PC-3 (cell line): Measurements from ENCODE around the gene TSSC4.

Experiments
- EZH2 ChIP-seq: fragments of 300-600 bp; sonication (generic); IDR thresholded peaks from one replicate; pipeline ENCODE4 v1.6.1; 2017; ENCODE audit warnings: antibody characterized with exemption, mild to moderate bottlenecking, low read length; ENCODE audit not compliant: unreplicated experiment
- EZH2phosphoT487 ChIP-seq: fragments of 300-600 bp; sonication (generic); IDR thresholded peaks from 2 replicates; pipeline ENCODE4 v1.6.1; 2018; ENCODE audit warnings: mild to moderate bottlenecking, antibody characterized with exemption, low read length, borderline replicate concordance
- TF ChIP-seq, protein P1 (sequence below): fragments of 300-600 bp; sonication (generic); conservative IDR thresholded peaks from 2 replicates; pipeline ENCODE4 v1.5.1; 2017; ENCODE audit warnings: antibody characterized with exemption, low read depth, mild to moderate bottlenecking, low read length

DNA sequence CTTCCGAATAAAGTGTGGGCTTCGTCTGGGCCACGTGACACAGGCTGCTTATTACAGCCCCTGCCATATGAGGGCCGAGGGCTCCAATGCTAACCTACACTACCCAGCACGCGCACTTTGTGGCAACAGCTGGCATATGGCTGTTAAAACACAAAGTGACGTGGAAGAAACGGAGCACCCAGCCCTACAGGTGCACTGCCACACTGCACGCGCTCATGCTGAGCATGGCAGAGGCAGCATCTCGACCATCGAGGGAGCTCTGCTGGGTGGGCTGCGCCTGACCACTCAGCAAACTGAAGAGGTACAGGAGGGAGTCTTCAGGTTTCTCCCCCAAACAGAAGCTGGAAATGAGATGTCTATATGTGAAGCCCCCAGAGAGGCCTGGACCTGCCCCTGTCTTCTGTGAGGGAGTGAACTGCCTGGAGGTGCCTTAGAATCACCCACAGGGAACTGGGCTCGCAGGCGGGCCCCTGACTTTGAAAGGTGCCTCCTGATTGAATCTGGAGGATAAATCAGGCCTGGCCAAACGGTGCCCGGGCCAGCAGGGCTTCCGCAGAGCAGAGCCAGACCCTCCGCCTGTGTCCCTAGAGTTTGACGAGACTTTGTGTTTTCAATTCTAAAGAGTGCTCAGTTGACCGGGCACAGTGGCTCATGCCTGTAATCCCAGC lies 18.3 kb downstream of the TSSC4 start:
- no peak for TF ChIP-seq EZH2
- TF ChIP-seq, protein P1, sequence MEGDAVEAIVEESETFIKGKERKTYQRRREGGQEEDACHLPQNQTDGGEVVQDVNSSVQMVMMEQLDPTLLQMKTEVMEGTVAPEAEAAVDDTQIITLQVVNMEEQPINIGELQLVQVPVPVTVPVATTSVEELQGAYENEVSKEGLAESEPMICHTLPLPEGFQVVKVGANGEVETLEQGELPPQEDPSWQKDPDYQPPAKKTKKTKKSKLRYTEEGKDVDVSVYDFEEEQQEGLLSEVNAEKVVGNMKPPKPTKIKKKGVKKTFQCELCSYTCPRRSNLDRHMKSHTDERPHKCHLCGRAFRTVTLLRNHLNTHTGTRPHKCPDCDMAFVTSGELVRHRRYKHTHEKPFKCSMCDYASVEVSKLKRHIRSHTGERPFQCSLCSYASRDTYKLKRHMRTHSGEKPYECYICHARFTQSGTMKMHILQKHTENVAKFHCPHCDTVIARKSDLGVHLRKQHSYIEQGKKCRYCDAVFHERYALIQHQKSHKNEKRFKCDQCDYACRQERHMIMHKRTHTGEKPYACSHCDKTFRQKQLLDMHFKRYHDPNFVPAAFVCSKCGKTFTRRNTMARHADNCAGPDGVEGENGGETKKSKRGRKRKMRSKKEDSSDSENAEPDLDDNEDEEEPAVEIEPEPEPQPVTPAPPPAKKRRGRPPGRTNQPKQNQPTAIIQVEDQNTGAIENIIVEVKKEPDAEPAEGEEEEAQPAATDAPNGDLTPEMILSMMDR, result no peak
- no peak for TF ChIP-seq EZH2phosphoT487
